DMS153 treated with DMSO at 0.1 percent for 48 hours (cell line): ENCODE results near the gene PLEKHA1.
A peak's percentile ranks its signal among the peaks of the same experiment; 100 is the strongest.

Experiments used
- DNase-seq: peaks from one replicate; lab custom pipeline; 2025; ENCODE audit not compliant: unreplicated experiment; lab: John Stamatoyannopoulos, UW

Gene PLEKHA1

GRCh38 chr10:122346326-122346950, 28.1 kb upstream of the PLEKHA1 start:
- DNase-seq = no peak

GRCh38 chr10:122347170-122347841, 27.2 kb upstream of the PLEKHA1 start:
- no peak for DNase-seq

GRCh38 chr10:122348512-122348911, 26.0 kb upstream of the PLEKHA1 start:
- DNase-seq = no peak

- no peak for DNase-seq
These were observed 25.6 kb upstream of the PLEKHA1 start for GRCh38 chr10:122348935-122349361.

- DNase-seq = no peak
These were observed 24.6 kb upstream of the PLEKHA1 start for GRCh38 chr10:122349758-122350369.

- no peak for DNase-seq
These were observed 23.6 kb upstream of the PLEKHA1 start for GRCh38 chr10:122350893-122351292.

GRCh38 chr10:122352817-122353525, 21.5 kb upstream of the PLEKHA1 start:
- no peak for DNase-seq

GRCh38 chr10:122354383-122354782, 20.1 kb upstream of the PLEKHA1 start:
- DNase-seq = no peak

GRCh38 chr10:122357685-122358084, 16.8 kb upstream of the PLEKHA1 start:
- no peak for DNase-seq

- DNase-seq = no peak
These were observed 14.9 kb upstream of the PLEKHA1 start for GRCh38 chr10:122359621-122360020.

- DNase-seq = no peak
These were observed 13.5 kb upstream of the PLEKHA1 start for GRCh38 chr10:122361046-122361445.

GRCh38 chr10:122362031-122362592, 12.4 kb upstream of the PLEKHA1 start:
- DNase-seq = no peak

- DNase-seq = no peak
These were observed 11.9 kb upstream of the PLEKHA1 start for GRCh38 chr10:122362621-122363020.

- no peak for DNase-seq
These were observed 11.2 kb upstream of the PLEKHA1 start for GRCh38 chr10:122363311-122363710.

GRCh38 chr10:122363722-122364463, 10.6 kb upstream of the PLEKHA1 start:
- no peak for DNase-seq

- no peak for DNase-seq
These were observed 5.8 kb upstream of the PLEKHA1 start for GRCh38 chr10:122368502-122369254.

- no peak for DNase-seq
These were observed 1.4 kb upstream of the PLEKHA1 start for GRCh38 chr10:122373108-122373507.

- no peak for DNase-seq
These were observed 787 bp upstream of the PLEKHA1 start for GRCh38 chr10:122373721-122374120.

GRCh38 chr10:122374859-122375678, 561 bp downstream of the PLEKHA1 start:
- DNase-seq = peak; percentile 62
